ENCODE data around the gene FNBP1. TPM values are rescaled to one million over a fixed set of nuclear protein-coding genes. Genes with fewer than 3 reads are reported as not detected.

Gene FNBP1
- total and polyA plus RNA-seq, 2 experiments from 2014 or later: 26.6 to 28.8 TPM

DNA sequence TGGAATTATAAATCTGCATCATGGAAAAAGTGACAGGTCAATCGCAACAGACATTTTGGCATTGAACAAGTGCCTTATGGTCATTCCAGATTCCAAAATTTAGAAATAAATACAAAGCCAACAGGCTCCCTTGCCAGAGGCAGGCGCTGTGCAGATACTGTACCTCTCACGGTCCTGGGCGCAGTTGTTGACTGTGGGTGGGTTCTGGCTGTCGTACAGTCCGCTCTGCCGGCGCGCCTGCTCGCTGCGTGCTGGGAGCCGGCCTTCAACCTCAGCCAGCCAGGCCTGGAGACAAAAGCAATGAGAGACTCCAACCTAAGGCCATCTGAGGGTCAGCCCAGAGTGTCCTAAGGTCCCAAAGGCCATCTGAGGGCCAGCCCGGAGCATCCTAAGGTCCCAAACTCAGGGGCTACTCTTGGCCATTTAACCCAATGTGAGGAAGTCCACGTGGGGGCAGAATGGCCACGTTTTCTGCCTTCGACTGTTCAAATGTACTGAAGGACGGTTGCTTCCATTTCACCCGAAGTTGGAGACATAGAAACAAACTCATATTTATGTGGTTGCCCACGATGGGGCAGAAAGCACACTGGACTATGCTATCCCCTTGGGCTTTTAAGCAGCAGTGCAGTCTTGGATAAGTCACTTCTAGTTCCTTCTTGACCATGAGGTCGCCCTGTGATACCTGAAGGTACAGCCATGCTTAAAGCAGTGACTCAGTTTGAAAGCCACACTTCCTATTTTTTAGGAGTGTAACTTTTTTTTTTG is 142.5 kb downstream of the FNBP1 start (continued):
- TF ChIP-seq, protein P1, sequence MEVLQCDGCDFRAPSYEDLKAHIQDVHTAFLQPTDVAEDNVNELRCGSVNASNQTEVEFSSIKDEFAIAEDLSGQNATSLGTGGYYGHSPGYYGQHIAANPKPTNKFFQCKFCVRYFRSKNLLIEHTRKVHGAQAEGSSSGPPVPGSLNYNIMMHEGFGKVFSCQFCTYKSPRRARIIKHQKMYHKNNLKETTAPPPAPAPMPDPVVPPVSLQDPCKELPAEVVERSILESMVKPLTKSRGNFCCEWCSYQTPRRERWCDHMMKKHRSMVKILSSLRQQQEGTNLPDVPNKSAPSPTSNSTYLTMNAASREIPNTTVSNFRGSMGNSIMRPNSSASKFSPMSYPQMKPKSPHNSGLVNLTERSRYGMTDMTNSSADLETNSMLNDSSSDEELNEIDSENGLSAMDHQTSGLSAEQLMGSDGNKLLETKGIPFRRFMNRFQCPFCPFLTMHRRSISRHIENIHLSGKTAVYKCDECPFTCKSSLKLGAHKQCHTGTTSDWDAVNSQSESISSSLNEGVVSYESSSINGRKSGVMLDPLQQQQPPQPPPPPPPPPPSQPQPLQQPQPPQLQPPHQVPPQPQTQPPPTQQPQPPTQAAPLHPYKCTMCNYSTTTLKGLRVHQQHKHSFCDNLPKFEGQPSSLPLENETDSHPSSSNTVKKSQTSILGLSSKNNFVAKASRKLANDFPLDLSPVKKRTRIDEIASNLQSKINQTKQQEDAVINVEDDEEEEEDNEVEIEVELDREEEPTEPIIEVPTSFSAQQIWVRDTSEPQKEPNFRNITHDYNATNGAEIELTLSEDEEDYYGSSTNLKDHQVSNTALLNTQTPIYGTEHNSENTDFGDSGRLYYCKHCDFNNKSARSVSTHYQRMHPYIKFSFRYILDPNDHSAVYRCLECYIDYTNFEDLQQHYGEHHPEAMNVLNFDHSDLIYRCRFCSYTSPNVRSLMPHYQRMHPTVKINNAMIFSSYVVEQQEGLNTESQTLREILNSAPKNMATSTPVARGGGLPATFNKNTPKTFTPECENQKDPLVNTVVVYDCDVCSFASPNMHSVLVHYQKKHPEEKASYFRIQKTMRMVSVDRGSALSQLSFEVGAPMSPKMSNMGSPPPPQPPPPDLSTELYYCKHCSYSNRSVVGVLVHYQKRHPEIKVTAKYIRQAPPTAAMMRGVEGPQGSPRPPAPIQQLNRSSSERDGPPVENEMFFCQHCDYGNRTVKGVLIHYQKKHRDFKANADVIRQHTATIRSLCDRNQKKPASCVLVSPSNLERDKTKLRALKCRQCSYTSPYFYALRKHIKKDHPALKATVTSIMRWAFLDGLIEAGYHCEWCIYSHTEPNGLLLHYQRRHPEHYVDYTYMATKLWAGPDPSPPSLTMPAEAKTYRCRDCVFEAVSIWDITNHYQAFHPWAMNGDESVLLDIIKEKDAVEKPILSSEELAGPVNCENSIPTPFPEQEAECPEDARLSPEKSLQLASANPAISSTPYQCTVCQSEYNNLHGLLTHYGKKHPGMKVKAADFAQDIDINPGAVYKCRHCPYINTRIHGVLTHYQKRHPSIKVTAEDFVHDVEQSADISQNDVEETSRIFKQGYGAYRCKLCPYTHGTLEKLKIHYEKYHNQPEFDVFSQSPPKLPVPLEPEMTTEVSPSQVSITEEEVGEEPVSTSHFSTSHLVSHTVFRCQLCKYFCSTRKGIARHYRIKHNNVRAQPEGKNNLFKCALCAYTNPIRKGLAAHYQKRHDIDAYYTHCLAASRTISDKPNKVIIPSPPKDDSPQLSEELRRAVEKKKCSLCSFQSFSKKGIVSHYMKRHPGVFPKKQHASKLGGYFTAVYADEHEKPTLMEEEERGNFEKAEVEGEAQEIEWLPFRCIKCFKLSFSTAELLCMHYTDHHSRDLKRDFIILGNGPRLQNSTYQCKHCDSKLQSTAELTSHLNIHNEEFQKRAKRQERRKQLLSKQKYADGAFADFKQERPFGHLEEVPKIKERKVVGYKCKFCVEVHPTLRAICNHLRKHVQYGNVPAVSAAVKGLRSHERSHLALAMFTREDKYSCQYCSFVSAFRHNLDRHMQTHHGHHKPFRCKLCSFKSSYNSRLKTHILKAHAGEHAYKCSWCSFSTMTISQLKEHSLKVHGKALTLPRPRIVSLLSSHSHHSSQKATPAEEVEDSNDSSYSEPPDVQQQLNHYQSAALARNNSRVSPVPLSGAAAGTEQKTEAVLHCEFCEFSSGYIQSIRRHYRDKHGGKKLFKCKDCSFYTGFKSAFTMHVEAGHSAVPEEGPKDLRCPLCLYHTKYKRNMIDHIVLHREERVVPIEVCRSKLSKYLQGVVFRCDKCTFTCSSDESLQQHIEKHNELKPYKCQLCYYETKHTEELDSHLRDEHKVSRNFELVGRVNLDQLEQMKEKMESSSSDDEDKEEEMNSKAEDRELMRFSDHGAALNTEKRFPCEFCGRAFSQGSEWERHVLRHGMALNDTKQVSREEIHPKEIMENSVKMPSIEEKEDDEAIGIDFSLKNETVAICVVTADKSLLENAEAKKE (CRISPR knock-in tag; IDR thresholded peaks at IDR 0.05): no peak
- TF ChIP-seq ZNF331 (CRISPR knock-in tag; IDR thresholded peaks at IDR 0.05; ENCODE audit: low read depth) (no peak), EZH2phosphoT487 (IDR thresholded peaks at IDR 0.05; ENCODE audit: unreplicated experiment) (no peak), EZH2 (IDR thresholded peaks at IDR 0.05; ENCODE audit: low read depth, unreplicated experiment) (no peak), CREB1 (CRISPR knock-in tag; IDR thresholded peaks at IDR 0.05; ENCODE audit: low read depth) (no peak), CTCF (conservative IDR thresholded peaks at IDR 0.05; ENCODE audit: low read depth in 2 of 2) (peak in 1 of 2 experiments; percentile 23; a peak in 2 of 4 replicates)

GRCh38 chr9:129899620-129900019 is 143.4 kb downstream of the FNBP1 start:
- no peak for DNase-seq (ENCODE audit: low spot score)
- TF ChIP-seq, protein P1 (CRISPR knock-in tag; IDR thresholded peaks at IDR 0.05): no peak
- TF ChIP-seq ZNF114 (CRISPR knock-in tag; IDR thresholded peaks at IDR 0.05): no peak

More at GRCh38 chr9:129899620-129900019, 143.4 kb downstream of the FNBP1 start:
- H3K27me3 Mint-ChIP-seq (ENCODE audit: insufficient read depth, low read depth, poor library complexity): peaks cover 13% of the 10 kb centered on the region
- Histone ChIP-seq H3F3A (replicated peaks; ENCODE audit: low read depth) (no peaks in the 10 kb centered on the region), H4K20me1 (replicated peaks; ENCODE audit: insufficient read depth) (no peaks in the 10 kb centered on the region), H3K36me3 (ENCODE audit: insufficient read depth) (peaks cover 4% of the 10 kb centered on the region), H3K27ac (ENCODE audit: low read depth) (no peak overlapping the region), H3K4me1 (ENCODE audit: insufficient read depth) (no peaks in the 10 kb centered on the region), H3K9me2 (ENCODE audit: insufficient read depth) (no peaks in the 10 kb centered on the region), H2AFZ (no peak overlapping the region), H3K4me3 (no peak overlapping the region), H3K4me2 (no peak overlapping the region), H3K79me2 (replicated peaks; ENCODE audit: insufficient read depth) (no peaks in the 10 kb centered on the region), H3K27me3 (ENCODE audit: insufficient read depth) (no peaks in the 10 kb centered on the region)
- H3K27ac Mint-ChIP-seq: no peak overlapping the region
- no peak for ATAC-seq
- H3K4me3 Mint-ChIP-seq: no peak overlapping the region
- H3K4me1 Mint-ChIP-seq: peaks cover 2% of the 10 kb centered on the region; the same call in 2 of the 3 replicates
- H3K9me3 Mint-ChIP-seq: no peaks in the 10 kb centered on the region
- H3K36me3 Mint-ChIP-seq (ENCODE audit: low read depth): peaks cover 40% of the 10 kb centered on the region
